ENCODE measurements around the gene WRAP73.
"Not testable (repeated sequence)": the region's sequence is repeated elsewhere in the genome, so short reads cannot be mapped to it uniquely, and the experiment has no call there.

WRAP73 gene

GRCh38 chr1:3599286-3599811 lies 50.6 kb downstream of the WRAP73 start:
- DNase-seq (ENCODE audit: low read depth in 2 of 3, low spot score in 2 of 3) = no peak

DNA sequence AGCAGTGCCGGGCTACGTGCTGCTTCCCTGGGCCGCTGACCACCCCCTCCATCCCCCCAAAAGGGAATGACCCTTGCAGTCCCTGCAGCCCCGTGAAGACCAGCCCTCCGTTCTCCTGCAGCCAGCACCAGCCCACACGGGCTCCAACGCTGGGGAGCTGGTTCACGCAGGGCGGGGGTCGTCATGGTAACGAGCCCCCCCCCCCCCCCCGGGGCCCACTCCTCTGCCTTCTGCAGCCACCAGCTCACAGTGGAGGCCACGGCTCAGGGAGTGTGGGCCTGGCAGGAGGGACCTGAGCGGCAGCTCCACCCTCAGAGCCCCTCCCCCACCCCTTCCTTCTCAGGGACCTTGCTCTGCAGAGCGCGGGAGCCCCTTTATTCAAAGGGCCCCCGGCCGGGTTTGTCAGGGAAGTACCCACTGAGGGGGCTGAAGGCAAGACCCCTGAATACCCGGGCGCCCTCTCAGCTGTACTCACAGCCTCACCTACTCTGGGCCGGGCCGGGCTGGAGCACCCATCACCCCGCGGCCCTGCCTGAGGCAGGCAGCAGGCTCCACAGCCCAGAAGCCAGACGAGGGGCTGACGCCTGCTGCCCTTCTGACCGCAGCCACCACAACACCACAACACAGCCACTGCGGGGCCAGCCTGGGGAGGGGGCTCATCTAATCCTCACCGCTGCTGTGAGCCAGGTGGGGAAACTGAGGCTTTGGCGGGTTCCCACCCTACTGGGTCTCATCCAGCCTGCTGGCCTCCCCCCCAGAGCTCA lies 51.2 kb downstream of the WRAP73 start:
- no peak for DNase-seq (ENCODE audit: low read depth in 2 of 3, low spot score in 2 of 3)

DNA sequence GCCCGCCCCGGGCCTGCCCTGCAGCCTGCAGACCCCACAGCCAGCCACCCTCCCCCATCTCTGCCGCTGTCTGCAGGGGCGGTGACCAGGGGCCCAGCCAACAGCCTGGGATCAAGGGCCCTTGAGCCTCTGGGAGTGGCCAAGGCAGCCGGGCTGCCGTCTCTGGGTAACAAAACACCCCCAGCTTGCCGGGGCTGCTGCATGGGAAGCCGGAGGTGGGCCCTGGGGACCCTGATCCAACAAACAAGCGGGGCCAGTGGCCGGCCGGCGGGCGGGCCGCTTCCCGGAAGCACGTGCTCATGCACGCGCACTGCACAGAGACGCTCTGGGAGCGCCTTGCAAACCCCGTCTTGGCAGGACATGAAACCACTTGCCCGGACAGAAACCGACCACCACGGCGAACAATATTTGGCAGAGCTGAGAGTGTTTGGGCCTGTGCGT lies 51.8 kb downstream of the WRAP73 start:
- no peak for DNase-seq (ENCODE audit: low read depth in 2 of 3, low spot score in 2 of 3)

DNA sequence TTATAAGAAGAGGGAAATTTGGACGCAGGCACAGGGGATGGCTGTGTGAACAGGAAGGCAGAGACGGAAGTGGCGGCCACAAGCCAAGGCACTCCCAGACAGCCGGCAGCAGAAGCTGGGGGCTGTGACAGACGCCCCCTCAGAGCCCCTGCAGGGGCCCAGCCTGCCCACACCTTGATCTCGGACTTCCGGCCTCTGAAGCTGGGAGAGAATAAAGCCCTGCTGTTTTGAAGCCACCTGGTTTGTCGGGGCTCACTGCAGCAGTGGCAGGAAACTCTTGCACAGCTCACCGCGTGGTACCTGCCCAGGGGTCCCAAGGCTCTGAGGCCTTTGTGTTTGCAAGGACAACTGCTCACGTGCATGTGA lies 52.3 kb downstream of the WRAP73 start:
- DNase-seq (ENCODE audit: low read depth in 2 of 3, low spot score in 2 of 3) = peak in 1 of 3 experiments; percentile 22

GRCh38 chr1:3596663-3597598 lies 53.0 kb downstream of the WRAP73 start:
- no peak for DNase-seq (ENCODE audit: low read depth in 2 of 3, low spot score in 2 of 3)

DNA sequence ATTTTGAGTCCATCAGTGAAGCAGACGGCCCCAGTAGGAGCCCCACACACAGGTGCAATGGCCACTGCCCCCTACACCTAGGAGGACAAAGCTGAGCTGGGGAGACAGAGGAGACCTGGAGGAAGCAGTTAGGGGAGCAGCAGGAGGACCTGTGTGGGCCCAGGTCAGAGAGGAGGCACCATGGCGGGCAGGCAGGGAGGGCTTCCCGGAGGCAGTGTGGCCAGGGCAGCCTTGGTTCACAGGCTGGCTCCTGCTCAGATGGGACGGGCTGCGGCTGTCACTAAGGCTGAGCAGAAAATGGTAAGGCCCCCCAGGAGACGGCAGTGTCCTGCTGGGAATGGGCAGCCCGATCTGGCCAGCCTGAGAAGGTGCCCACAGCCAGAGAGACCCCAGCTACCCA lies 54.0 kb downstream of the WRAP73 start:
- DNase-seq (ENCODE audit: low read depth in 2 of 3, low spot score in 2 of 3) = no peak

DNA sequence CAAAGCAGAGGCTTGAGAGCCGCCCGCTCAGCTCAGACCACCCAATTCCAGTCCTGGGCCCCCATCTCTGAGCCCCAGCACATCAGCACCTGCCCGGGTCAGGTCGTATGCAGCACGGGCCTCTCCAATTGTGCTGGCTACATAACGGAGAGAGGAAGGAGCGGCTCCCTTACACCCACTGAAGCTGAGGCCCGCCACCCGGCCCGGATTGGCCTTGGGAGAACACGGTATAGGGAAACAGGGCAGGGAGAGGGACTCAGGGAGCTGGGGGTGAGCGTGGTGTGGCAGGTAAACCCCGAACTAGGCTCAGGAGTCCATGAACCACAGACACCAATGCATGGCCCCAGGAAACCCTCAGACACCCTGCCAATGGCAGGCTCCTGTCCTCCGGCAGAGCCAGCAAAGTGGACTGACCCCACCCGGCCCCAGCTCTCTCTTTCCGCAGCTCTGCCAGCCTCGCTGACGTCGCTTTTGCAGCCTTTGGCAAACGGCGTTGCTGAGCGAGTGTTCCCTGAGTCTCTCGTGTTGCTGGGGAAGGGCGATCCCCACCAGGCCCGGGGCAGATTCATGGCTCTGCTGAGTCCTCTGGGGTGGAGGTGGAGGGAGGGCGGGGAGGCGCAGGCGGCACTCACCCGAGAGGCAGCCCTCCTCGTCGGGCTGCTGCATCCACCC lies 55.1 kb downstream of the WRAP73 start:
- no peak for DNase-seq (ENCODE audit: low read depth in 2 of 3, low spot score in 2 of 3)

DNA sequence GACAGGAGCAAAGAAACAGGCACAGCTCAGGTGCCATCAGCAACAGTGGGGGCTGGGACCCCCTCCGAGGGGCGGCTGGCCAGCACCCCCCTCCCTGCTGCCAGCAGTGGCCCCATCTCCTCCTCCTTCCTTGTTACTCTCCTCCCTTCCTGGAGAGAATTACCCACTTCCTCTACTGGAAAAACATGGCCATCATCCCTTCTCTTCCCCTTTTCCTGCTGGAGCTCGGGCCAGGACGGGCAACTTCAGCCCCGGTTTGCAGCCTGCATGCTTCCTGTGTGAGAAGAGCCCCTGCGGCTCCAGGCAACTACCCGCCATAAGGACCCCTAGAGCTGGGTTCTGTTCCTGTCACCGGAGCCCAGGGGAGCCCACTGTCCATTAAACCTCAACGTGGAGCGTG lies 56.2 kb downstream of the WRAP73 start:
- no peak for DNase-seq (ENCODE audit: low read depth in 2 of 3, low spot score in 2 of 3)

- no peak for DNase-seq (ENCODE audit: low read depth in 2 of 3, low spot score in 2 of 3)
These were observed 56.6 kb downstream of the WRAP73 start for GRCh38 chr1:3593334-3593733.

- no peak for DNase-seq (ENCODE audit: low read depth in 2 of 3, low spot score in 2 of 3)
These were observed 58.7 kb downstream of the WRAP73 start for GRCh38 chr1:3590951-3591865.

DNA sequence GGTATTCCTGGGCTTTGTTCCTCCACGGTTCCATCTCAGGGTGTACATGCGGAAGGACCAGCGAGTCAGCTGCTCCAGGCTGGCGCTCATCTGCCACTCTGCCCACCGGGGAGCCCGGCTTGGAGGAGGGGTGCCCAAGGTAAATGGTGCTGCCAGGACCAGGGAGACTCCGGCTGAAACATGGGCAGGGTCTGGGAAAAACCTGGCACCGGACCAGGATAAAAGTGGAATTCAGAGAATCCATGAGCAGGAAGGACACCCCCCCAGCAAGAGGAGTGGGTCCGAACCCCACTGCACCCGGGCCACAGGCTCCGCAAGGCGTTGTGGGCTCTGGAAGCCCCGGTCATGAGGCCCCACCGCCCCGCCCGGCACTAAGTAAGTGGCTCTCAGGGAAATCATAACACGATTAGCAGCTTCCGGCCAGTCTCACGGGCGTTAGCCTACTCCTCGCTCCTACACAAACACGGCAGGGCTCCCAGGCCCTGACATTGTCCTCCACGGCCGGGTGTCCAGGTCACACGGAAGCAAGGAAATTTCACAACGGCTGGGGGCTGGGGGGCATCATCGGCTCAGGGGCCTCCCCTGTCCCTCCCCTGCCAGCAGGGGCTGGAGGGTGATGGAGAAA lies 59.7 kb downstream of the WRAP73 start:
- no peak for DNase-seq (ENCODE audit: low read depth in 2 of 3, low spot score in 2 of 3)

- no peak for DNase-seq (ENCODE audit: low read depth in 2 of 3, low spot score in 2 of 3)
These were observed 61.5 kb downstream of the WRAP73 start for GRCh38 chr1:3588395-3588794.

GRCh38 chr1:3586986-3587759 lies 62.7 kb downstream of the WRAP73 start:
- no peak for DNase-seq (ENCODE audit: low read depth in 2 of 3, low spot score in 2 of 3)

DNA sequence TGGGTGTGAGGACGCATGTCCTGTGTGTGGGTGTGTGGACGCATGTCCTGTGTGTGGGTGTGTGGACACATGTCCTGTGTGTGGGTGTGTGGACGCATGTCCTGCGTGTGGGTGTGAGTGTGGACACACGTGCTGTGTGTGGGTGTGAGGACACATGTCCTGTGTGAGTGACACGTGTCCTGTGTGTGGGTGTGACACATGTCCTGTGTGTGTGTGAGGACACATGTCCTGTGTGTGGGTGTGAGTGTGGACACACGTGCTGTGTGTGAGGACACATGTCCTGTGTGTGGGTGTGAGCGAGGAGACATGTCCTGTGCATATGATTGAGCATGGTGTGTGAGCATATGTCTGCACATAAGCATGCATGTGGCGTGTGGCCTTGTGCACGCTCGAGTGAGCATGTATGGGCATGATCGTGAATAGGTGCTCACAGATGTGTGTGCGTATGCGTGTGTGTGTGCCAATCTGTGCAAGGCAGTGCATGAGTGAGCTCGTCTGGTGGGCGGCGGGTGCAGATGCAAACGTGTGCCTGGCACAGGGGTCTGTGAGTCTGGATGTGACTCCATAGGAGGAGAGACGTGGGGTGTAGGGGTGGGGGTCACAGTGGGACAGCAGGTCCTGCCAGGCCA lies 63.8 kb downstream of the WRAP73 start:
- no peak for DNase-seq (ENCODE audit: low read depth in 2 of 3, low spot score in 2 of 3)

DNA sequence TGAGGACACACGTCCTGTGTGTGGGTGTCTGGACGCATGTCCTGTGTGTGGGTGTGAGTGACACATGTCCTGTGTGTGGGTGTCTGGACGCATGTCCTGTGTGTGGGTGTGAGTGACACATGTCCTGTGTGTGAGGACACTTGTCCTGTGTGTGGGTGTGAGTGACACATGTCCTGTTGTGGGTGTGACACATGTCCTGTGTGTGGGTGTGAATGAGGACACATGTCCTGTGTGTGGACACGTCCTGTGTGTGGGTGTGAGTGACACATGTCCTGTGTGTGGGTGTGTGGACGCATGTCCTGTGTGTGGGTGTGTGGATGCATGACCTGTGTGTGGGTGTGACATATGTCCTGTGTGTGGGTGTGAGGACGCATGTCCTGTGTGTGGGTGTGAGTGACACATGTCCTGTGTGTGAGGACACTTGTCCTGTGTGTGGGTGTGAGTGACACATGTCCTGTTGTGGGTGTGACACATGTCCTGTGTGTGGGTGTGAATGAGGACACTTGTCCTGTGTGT lies 64.5 kb downstream of the WRAP73 start:
- DNase-seq (ENCODE audit: low read depth in 2 of 3, low spot score in 2 of 3) = not testable (repeated sequence)

DNA sequence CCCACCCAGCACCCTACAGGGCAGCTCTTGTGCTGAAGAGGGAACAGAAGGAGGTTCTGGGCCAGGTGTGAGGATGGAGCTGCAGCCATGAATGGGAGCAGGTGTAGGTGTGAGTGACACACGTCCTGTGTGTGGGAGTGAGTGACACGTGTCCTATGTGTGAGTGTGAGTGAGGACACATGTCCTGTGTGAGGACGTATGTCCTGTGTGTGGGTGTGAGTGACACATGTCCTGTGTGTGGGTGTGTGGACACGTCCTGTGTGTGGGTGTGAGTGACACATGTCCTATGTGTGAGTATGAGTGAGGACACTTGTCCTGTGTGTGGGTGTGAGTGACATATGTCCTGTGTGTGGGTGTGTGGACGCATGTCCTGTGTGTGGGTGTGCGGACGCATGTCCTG lies 65.0 kb downstream of the WRAP73 start:
- no peak for DNase-seq (ENCODE audit: low read depth in 2 of 3, low spot score in 2 of 3)

DNA sequence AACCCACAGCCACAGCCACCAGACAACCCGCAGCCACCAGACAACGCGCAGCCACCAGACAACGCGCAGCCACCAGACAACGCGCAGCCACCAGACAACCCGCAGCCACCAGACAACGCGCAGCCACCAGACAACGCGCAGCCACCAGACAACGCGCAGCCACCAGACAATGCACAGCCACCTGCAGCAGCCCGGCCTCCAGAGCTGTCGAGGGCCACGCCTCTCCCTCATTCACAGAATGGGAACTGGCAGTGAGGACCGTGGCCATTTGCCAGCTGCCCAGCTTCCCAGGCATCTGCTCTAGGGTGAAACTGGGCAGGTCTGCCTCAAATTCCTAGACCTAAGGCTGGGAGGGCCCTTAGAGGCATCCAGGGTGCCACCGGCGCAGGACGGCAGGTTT lies 66.2 kb downstream of the WRAP73 start:
- not testable (repeated sequence) for DNase-seq (ENCODE audit: low read depth in 2 of 3, low spot score in 2 of 3)

GRCh38 chr1:3581296-3582036 lies 68.4 kb downstream of the WRAP73 start:
- no peak for DNase-seq (ENCODE audit: low read depth in 2 of 3, low spot score in 2 of 3)
